Neural crest cell (in vitro differentiated cells): ENCODE measurements around the gene PRDX5. TPM values are rescaled to one million over a fixed set of nuclear protein-coding genes. Genes with fewer than 3 reads are reported as not detected.

Source experiments
- DNase-seq: peaks from one replicate; pipeline ENCODE4 v3.0.0; 2021; ENCODE audit warnings: low read depth, mixed read lengths, low spot score
- H3K27ac Mint-ChIP-seq: one replicate; pipeline ENCODE4 v1.8.0; 2021; ENCODE audit warnings: mild to moderate bottlenecking, mixed read lengths; ENCODE audit not compliant: unreplicated experiment
- H3K27me3 Mint-ChIP-seq: 2 replicates; pipeline ENCODE4 v1.8.0; 2021; ENCODE audit warnings: low read depth, mild to moderate bottlenecking, mixed read lengths
- H3K36me3 Mint-ChIP-seq: 2 replicates; pipeline ENCODE4 v1.8.0; 2021; ENCODE audit warnings: low read depth, mild to moderate bottlenecking, mixed read lengths
- H3K4me1 Mint-ChIP-seq: 2 replicates; pipeline ENCODE4 v1.8.0; 2021; ENCODE audit warnings: mixed read lengths
- H3K4me3 Mint-ChIP-seq: one replicate; pipeline ENCODE4 v1.8.0; 2021; ENCODE audit warnings: mild to moderate bottlenecking, mixed read lengths
- H3K9me3 Mint-ChIP-seq: 2 replicates; pipeline ENCODE4 v1.8.0; 2021; ENCODE audit warnings: mixed read lengths
- CTCF ChIP-seq: fragments of 200-600 bp; sonication (generic); conservative IDR thresholded peaks from 2 replicates; pipeline ENCODE4 v1.5.0; 2021; ENCODE audit warnings: antibody characterized with exemption, mild to moderate bottlenecking
- total RNA-seq: library from RNA; stranded (reverse); gene quantifications from 2 replicates; pipeline ENCODE4 v1.2.1, GENCODE V29; 2021

Gene PRDX5
- total RNA-seq, 1 donor from 2014 or later: 148 TPM

DNA sequence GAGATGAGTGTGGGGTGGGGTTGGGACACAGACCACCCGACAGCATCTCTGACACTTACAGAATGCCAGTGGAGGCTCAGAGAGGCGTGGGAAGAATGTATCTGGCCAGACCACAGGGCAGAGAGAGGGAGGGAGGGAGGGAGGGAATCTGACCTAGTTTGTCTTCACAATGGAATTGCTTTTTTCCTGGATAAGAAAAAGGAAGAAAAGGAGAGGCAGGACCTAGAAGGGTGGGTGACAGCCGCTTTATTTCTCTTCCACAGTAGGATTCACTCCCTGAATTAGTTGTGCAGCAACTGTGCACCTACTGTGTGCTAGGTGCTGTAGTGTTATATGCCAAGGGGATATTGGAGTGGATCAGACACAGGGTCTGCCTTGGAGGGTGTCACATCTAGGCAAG, 23.1 kb upstream of the PRDX5 start:
- Mint-ChIP-seq H3K27ac (no peak overlapping the region), H3K4me1 (peaks cover 21% of the 10 kb centered on the region), H3K36me3 (no peaks in the 10 kb centered on the region), H3K27me3 (peaks cover 92% of the 10 kb centered on the region), H3K9me3 (no peaks in the 10 kb centered on the region), H3K4me3 (no peak overlapping the region)
- no peak for DNase-seq
- TF ChIP-seq CTCF: no peak

DNA sequence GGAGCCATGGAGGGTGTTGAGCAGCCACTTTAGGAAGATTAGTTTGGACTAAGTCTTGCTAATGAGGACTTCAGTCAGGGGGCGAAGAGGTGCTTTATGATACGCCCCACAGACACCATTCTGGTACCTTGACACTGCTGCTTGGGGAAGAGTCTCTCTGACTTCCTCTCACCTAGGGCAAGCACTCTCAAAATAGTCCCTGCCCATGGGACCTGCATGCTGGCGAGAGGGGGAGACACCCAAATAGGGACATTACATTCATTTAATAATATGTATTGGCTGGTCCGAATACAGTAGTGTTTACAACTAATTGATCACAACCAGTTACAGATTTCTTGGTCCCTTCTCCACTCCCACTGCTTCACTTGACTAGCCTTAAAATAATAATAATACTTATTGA, 22.2 kb upstream of the PRDX5 start:
- Mint-ChIP-seq H3K4me1 (peaks cover 20% of the 10 kb centered on the region), H3K36me3 (no peaks in the 10 kb centered on the region), H3K27me3 (peaks cover 92% of the 10 kb centered on the region), H3K4me3 (no peak overlapping the region), H3K9me3 (no peaks in the 10 kb centered on the region), H3K27ac (no peak overlapping the region)
- no peak for DNase-seq
- no peak for TF ChIP-seq CTCF

DNA sequence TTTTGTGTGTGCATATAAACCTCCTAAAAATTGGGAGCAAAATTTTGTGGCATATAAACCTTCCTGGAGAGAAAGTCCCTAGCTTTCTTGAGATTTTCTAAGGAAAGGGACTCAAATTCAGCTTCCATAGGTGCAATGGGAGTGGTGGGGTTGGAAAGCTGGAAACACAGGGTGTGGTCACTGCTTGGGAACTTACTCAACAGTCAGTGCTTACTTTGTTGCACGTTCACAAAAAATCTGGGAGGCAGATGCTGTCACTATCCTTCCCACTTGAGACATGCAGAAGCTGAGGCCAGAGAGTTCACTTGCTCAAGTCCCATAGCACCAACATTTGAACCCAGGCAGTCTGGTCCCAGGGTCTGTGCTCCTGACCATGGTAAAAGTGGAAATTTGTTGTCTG, 21.7 kb upstream of the PRDX5 start:
- Mint-ChIP-seq H3K27me3 (peaks cover 92% of the 10 kb centered on the region), H3K36me3 (no peaks in the 10 kb centered on the region), H3K4me1 (peaks cover 21% of the 10 kb centered on the region), H3K27ac (no peak overlapping the region), H3K4me3 (no peak overlapping the region), H3K9me3 (no peaks in the 10 kb centered on the region)
- TF ChIP-seq CTCF: no peak
- DNase-seq: no peak

- DNase-seq: no peak
- Mint-ChIP-seq H3K9me3 (no peaks in the 10 kb centered on the region), H3K27ac (no peak overlapping the region), H3K27me3 (peaks cover 99% of the 10 kb centered on the region), H3K4me3 (peak overlapping the region; percentile 56), H3K4me1 (peaks cover 21% of the 10 kb centered on the region), H3K36me3 (no peaks in the 10 kb centered on the region)
- no peak for TF ChIP-seq CTCF
Observed at GRCh38 chr11:64296830-64297698, 20.9 kb upstream of the PRDX5 start.

GRCh38 chr11:64297699-64298358, 20.1 kb upstream of the PRDX5 start:
- H3K36me3 Mint-ChIP-seq: no peaks in the 10 kb centered on the region
- peaks cover 97% of the 10 kb centered on the region for H3K27me3 Mint-ChIP-seq
- no peaks in the 10 kb centered on the region for H3K9me3 Mint-ChIP-seq
- TF ChIP-seq CTCF: no peak
- peaks cover 21% of the 10 kb centered on the region for H3K4me1 Mint-ChIP-seq
- no peak overlapping the region for H3K27ac Mint-ChIP-seq
- no peak for DNase-seq
- H3K4me3 Mint-ChIP-seq: peak overlapping the region; percentile 56
